Heart right ventricle (tissue), 16 donors: Measurements from ENCODE around the gene ORC5. TPM values are rescaled to one million over a fixed set of nuclear protein-coding genes. Genes with fewer than 3 reads are reported as not detected.

Source experiments
- ATAC-seq, 8 donors: fragments of 200-7000 bp; cut with Tn5 transposase; one replicate each; pipeline ENCODE4 v1.9.1; 2020; ENCODE audit warnings: mild to moderate bottlenecking in 8 of 8, moderate library complexity in 8 of 8, moderate number of reproducible peaks in 1 of 8
- DNase-seq, 2 donors: peaks; one replicate each; pipeline ENCODE4 v3.0.0-alpha.2; 2020
- H3K27ac ChIP-seq, 10 donors: fragments of 200-600 bp; sonication (generic) in 2 of 10; one replicate each; pipeline versions ENCODE4 v1.5.0 to v1.8.0; 2020 to 2022; ENCODE audit warnings: mild to moderate bottlenecking in 3 of 10
- H3K27me3 ChIP-seq, 7 donors: fragments of 200-600 bp; one replicate each; pipeline ENCODE4 v1.8.0; 2021 to 2022; ENCODE audit warnings: mild to moderate bottlenecking in 2 of 7
- H3K36me3 ChIP-seq, 9 donors: fragments of 200-600 bp; sonication (generic) in 1 of 9; one replicate each; pipeline versions ENCODE4 v1.5.0 to v1.8.0; 2020 to 2022; ENCODE audit warnings: mild to moderate bottlenecking in 2 of 9
- H3K4me1 ChIP-seq, 9 donors: fragments of 200-600 bp; sonication (generic) in 1 of 9; one replicate each; pipeline versions ENCODE4 v1.5.0 to v1.8.0; 2020 to 2022; ENCODE audit warnings: mild to moderate bottlenecking in 4 of 9
- H3K4me3 ChIP-seq, 10 donors: fragments of 200-600 bp; sonication (generic) in 2 of 10; one replicate each; pipeline versions ENCODE4 v1.5.0 to v1.8.0; 2020 to 2022; ENCODE audit warnings: mild to moderate bottlenecking in 7 of 10, moderate library complexity in 2 of 10
- H3K9me3 ChIP-seq, 11 donors: fragments of 200-600 bp in 10 of 11; sonication (generic) in 2 of 11; one replicate each; pipeline versions ENCODE4 v1.5.0 to v1.8.0; 2013 to 2022; ENCODE audit warnings: mild to moderate bottlenecking in 2 of 11, control low read depth in 1 of 11, moderate library complexity in 1 of 11
- CTCF ChIP-seq, 9 donors: fragments of 200-600 bp; sonication (generic) in 2 of 9; IDR thresholded peaks; one replicate each; pipeline versions ENCODE4 v1.5.0 to v1.8.0; 2021 to 2022; ENCODE audit warnings: antibody characterized with exemption in 9 of 9, mild to moderate bottlenecking in 5 of 9, moderate library complexity in 1 of 9
- WGBS, 2 donors: extraction: QIAGEN DNeasy Blood & Tissue Kit; methylation state at CpG; one replicate each; pipeline ENCODE4 v1.1.7; 2013; ENCODE audit warnings: inconsistent platforms in 1 of 2; 5-methylcytosine and 5-hydroxymethylcytosine counted together
- intact Hi-C, 10 donors: fragments of 100-400 bp; cut with DNase I; formaldehyde crosslinking; loops; one replicate each; pipeline versions ENCODE4 v1.11.1 to v1.14.2; 2022
- polyA plus RNA-seq, 2 donors: library from polyadenylated mRNA; stranded (reverse); fragments of 200-250 nt; gene quantifications; one replicate each; pipeline ENCODE4 v1.2.3, GENCODE V29; 2013
- total RNA-seq, 10 donors: library from RNA; stranded (reverse); fragmentation: NEBNext Ultra II Directional in 3 of 10; extraction: Animal tissue kit (Norgen Biotek cat#: 25700) in 3 of 10; gene quantifications; one replicate each; pipeline versions ENCODE4 v1.2.1 to v1.2.4, GENCODE V29; 2021 to 2023
- donor health status: Arrhythmogenic right ventricular cardiomyopathy.
- donor health status: ischemic (EF 13 %, LVEDD 7.1; RV severe dilation, severe dysfunction).
- donor health status: healthy with polysubstance abuse.
- donor health status: DM: no; HTN: yes; CAD: no.
- donor health status: DM: no; HTN: no; CAD: no.
- donor health status: ischemic (EF 25% LVEDD 6.9; RV normal size, moderate dysfunction).
- donor health status: ischemic (EF 25% LVEDD 5.7; RV mildly dilated, moderate dysfunction).
- donor health status: healthy.
- donor health status: DM: yes; HTN: yes; CAD: no.
- donor health status: Ischemic cardiomyopathy.
- donor health status: ischemic (EF 35%, LVEDD 5.7; RV mildly dilated, moderate dysfunction).
- donor health status: nonischemic (EF 11% LVEDD 7.7; RV severe dilation, severe dysfunction).
- donor health status: DM: yes; HTN: yes; CAD: no.
- donor health status: PGD.
- donor health status: ischemic (EF 29% LVEDD 5.4; RV normal size, mild dysfunction).
- donor health status: nonischemic (EF 23%, LVEDD 6.1; RV moderate dilation, normal function).

ORC5 gene
- total and polyA plus RNA-seq, 12 donors: 3.2 to 12.0 (median 6.9) TPM

- Histone ChIP-seq H3K27ac (no peak overlapping the region), H3K9me3 (no peaks in the 10 kb centered on the region), H3K4me3 (no peak overlapping the region), H3K36me3 (no peaks in the 10 kb centered on the region), H3K27me3 (peaks cover 0 to 13% (median 0%) of the 10 kb centered on the region in 7 donors), H3K4me1 (no peaks in the 10 kb centered on the region)
- peak in 2 of 8 donors; percentile 66 to 67 for ATAC-seq
- no peak for DNase-seq
- peak in 2 of 9 donors; percentile 12 to 13 for TF ChIP-seq CTCF (IDR thresholded peaks at IDR 0.05)
- 47 to 51% methylated on average over 4 of the region's 4 CpGs for WGBS, 2 donors
- intact Hi-C loops: no loop called here
Measured at GRCh38 chr7:104252409-104253134, 44.8 kb upstream of the ORC5 start.

- no peak for ATAC-seq
- H3K4me1 ChIP-seq: no peaks in the 10 kb centered on the region
Measured at GRCh38 chr7:104242638-104243037, 34.8 kb upstream of the ORC5 start.

GRCh38 chr7:104241538-104242209 is 33.9 kb upstream of the ORC5 start:
- Histone ChIP-seq H3K36me3 (no peaks in the 10 kb centered on the region), H3K27me3 (peaks cover 0 to 18% (median 9%) of the 10 kb centered on the region in 7 donors), H3K4me3 (no peak overlapping the region), H3K9me3 (no peaks in the 10 kb centered on the region), H3K4me1 (no peaks in the 10 kb centered on the region), H3K27ac (no peak overlapping the region)
- intact Hi-C loops: no loop called here
- ATAC-seq (no peak), DNase-seq (no peak)
- 79% methylated on average over 4 of the region's 4 CpGs for WGBS, 2 donors
- TF ChIP-seq CTCF (IDR thresholded peaks at IDR 0.05): no peak

More at GRCh38 chr7:104242638-104243037, 34.8 kb upstream of the ORC5 start:
- H3K36me3 ChIP-seq: no peaks in the 10 kb centered on the region
- H3K27me3 ChIP-seq: peaks cover 0 to 17% (median 7%) of the 10 kb centered on the region in 7 donors
- intact Hi-C loops: no loop called here
- WGBS, 2 donors: 74 to 78% methylated on average over 3 of the region's 3 CpGs
- no peak for TF ChIP-seq CTCF (IDR thresholded peaks at IDR 0.05)
- H3K4me3 ChIP-seq: no peak overlapping the region
- no peaks in the 10 kb centered on the region for H3K9me3 ChIP-seq
- no peak for DNase-seq
- H3K27ac ChIP-seq: no peak overlapping the region

- TF ChIP-seq CTCF (IDR thresholded peaks at IDR 0.05): no peak
- DNase-seq (no peak), ATAC-seq (no peak)
- no peak overlapping the region for H3K27ac ChIP-seq
- H3K9me3 ChIP-seq: no peaks in the 10 kb centered on the region
- H3K36me3 ChIP-seq: no peaks in the 10 kb centered on the region
- H3K4me3 ChIP-seq: no peak overlapping the region
- H3K4me1 ChIP-seq: no peaks in the 10 kb centered on the region
- peaks cover 0 to 18% (median 9%) of the 10 kb centered on the region in 7 donors for H3K27me3 ChIP-seq
- WGBS, 2 donors: 65 to 75% methylated on average over 3 of the region's 3 CpGs
- intact Hi-C loops: no loop called here
Measured at GRCh38 chr7:104241135-104241534, 33.3 kb upstream of the ORC5 start.
